K562 (cell line): Measurements from ENCODE around the gene TRUB2. TPM values are rescaled to one million over a fixed set of nuclear protein-coding genes. Genes with fewer than 3 reads are reported as not detected.

Source experiments
- CBX3 ChIP-seq, 2 experiments: IDR thresholded peaks; 1 replicate in 1 of 2; 2 replicates in 1 of 2; pipeline ENCODE4 v1.6.1; 2012; ENCODE audit warnings: inconsistent platforms in 2 of 2, low read length in 2 of 2, borderline replicate concordance in 1 of 2, control low read depth in 1 of 2
- JUN ChIP-seq, 2 experiments: sonication (generic) in 1 of 2; formaldehyde crosslinking in 1 of 2; IDR thresholded peaks; 2 replicates each; pipeline versions ENCODE4 v1.6.1 to v1.8.0; 2012 to 2022; ENCODE audit warnings: borderline replicate concordance in 2 of 2, mild to moderate bottlenecking in 2 of 2, improper control_type of control experiment in 1 of 2, low read depth in 1 of 2, low read length in 1 of 2, missing genetic modification reagents in 1 of 2
- L3MBTL2 ChIP-seq: fragments of 450-650 bp; IDR thresholded peaks from 2 replicates; pipeline ENCODE4 v1.6.1; 2016; ENCODE audit warnings: mild to moderate bottlenecking, moderate library complexity
- SIN3B ChIP-seq: fragments of 450-650 bp; IDR thresholded peaks from 2 replicates; pipeline ENCODE4 v1.6.1; 2017; ENCODE audit warnings: low read depth, mild to moderate bottlenecking, moderate library complexity
- TEAD2 ChIP-seq: fragments of 450-650 bp; IDR thresholded peaks from 2 replicates; pipeline ENCODE4 v1.6.1; 2016; ENCODE audit warnings: missing genetic modification characterization, control low read depth, missing compliant biosample characterization
- TSC22D4 ChIP-seq: fragments of 450-650 bp; IDR thresholded peaks from 2 replicates; pipeline ENCODE4 v1.6.1; 2016; ENCODE audit warnings: missing genetic modification characterization, missing biosample characterization, control low read depth
- polyA plus RNA-seq, 8 experiments: library from polyadenylated mRNA; depleted of rRNA in 4 of 8; stranded (reverse) in 5 of 8; unstranded in 3 of 8; fragments of >200 nt; fragmentation: Nextera tagmentation in 2 of 8; fragmentation: Illumina TruSeq in 1 of 8; extraction: Ambion mirVana in 2 of 8; extraction: Trizol in 1 of 8; gene quantifications; 2 replicates each; pipeline versions ENCODE4 v1.2.1 to v1.2.3, GENCODE V29; 2011 to 2014; ENCODE audit warnings: inconsistent platforms in 1 of 8, missing spikeins in 1 of 8
- total RNA-seq, 7 experiments: library from RNA; depleted of rRNA in 6 of 7; stranded (reverse); fragments of >200 nt in 6 of 7; fragmentation: Illumina TruSeq in 2 of 7; extraction: Trizol in 2 of 7; gene quantifications; 2 replicates each; pipeline versions ENCODE4 v1.2.1 to v1.2.3, GENCODE V29; 2011 to 2021; ENCODE audit warnings: low replicate concordance in 1 of 7
- TF ChIP-seq, protein P1 (sequence below), 2 experiments: fragments of 450-650 bp in 1 of 2; sonication (generic) in 1 of 2; formaldehyde crosslinking in 1 of 2; IDR thresholded peaks; 2 replicates each; pipeline versions ENCODE4 v1.7.1 to v1.9.0; 2016 to 2022; ENCODE audit warnings: inconsistent platforms in 1 of 2, mild to moderate bottlenecking in 1 of 2, missing genetic modification reagents in 1 of 2
- TF ChIP-seq, protein P2 (sequence below), 2 experiments: fragments of 450-650 bp; IDR thresholded peaks; 2 replicates each; pipeline ENCODE4 v1.6.1; 2016; ENCODE audit warnings: mild to moderate bottlenecking in 2 of 2, borderline replicate concordance in 1 of 2, low read depth in 1 of 2, moderate library complexity in 1 of 2

Gene TRUB2
- total and polyA plus RNA-seq, 9 of the 15 experiments (the other 6 are each of a cell fraction or from before 2014, with no cell fraction given) = 9.3 to 110 (median 63.0) TPM

DNA sequence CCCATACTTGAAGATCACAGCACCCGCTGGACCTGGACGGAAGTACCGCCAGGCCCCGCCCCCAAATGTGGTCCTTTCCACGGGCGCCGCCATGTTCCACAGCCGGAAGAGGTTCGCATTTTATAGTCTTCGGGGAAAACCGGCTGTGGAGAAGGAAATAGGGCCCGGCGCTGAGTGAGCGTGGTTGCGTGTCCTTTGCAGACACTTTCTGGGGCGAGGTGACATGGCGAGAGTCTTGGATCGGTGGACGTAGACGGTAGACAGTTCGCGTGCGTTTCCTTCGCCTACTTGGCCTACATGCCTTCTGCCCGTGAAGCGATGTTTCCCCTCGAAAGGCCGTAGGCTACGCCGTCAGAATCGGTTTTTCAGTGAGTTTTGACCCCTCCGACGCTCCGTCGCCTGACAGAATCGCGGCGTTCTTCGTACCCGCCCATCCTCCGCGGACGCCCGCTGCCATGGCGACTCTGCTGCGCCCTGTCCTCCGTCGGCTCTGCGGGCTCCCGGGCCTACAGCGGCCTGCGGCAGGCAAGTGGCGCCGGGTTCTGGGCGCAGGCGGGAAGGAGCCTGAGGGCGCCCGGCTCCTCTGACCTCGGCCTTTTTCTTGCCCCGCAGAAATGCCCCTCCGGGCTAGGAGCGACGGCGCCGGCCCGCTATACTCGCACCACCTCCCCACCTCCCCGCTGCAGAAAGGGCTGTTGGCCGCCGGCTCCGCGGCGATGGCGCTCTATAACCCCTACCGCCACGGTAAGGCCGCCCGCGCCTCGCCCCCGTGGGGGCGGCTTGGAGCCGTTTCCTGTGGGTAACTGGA, at the start of gene TRUB2, which contains the start of gene COQ4 (continued):
- TF ChIP-seq, protein P1, sequence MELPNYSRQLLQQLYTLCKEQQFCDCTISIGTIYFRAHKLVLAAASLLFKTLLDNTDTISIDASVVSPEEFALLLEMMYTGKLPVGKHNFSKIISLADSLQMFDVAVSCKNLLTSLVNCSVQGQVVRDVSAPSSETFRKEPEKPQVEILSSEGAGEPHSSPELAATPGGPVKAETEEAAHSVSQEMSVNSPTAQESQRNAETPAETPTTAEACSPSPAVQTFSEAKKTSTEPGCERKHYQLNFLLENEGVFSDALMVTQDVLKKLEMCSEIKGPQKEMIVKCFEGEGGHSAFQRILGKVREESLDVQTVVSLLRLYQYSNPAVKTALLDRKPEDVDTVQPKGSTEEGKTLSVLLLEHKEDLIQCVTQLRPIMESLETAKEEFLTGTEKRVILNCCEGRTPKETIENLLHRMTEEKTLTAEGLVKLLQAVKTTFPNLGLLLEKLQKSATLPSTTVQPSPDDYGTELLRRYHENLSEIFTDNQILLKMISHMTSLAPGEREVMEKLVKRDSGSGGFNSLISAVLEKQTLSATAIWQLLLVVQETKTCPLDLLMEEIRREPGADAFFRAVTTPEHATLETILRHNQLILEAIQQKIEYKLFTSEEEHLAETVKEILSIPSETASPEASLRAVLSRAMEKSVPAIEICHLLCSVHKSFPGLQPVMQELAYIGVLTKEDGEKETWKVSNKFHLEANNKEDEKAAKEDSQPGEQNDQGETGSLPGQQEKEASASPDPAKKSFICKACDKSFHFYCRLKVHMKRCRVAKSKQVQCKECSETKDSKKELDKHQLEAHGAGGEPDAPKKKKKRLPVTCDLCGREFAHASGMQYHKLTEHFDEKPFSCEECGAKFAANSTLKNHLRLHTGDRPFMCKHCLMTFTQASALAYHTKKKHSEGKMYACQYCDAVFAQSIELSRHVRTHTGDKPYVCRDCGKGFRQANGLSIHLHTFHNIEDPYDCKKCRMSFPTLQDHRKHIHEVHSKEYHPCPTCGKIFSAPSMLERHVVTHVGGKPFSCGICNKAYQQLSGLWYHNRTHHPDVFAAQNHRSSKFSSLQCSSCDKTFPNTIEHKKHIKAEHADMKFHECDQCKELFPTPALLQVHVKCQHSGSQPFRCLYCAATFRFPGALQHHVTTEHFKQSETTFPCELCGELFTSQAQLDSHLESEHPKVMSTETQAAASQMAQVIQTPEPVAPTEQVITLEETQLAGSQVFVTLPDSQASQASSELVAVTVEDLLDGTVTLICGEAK (IDR thresholded peaks at IDR 0.05) = no peak
- TF ChIP-seq, protein P1 (CRISPR knock-in tag; IDR thresholded peaks at IDR 0.05) = no peak
- no peak for TF ChIP-seq CBX3 (IDR thresholded peaks at IDR 0.05; ENCODE audit: borderline replicate concordance in 1 of 2, low read length in 2 of 2)
- no peak for TF ChIP-seq SIN3B
- TF ChIP-seq TSC22D4 = no peak
- TF ChIP-seq, protein P2, sequence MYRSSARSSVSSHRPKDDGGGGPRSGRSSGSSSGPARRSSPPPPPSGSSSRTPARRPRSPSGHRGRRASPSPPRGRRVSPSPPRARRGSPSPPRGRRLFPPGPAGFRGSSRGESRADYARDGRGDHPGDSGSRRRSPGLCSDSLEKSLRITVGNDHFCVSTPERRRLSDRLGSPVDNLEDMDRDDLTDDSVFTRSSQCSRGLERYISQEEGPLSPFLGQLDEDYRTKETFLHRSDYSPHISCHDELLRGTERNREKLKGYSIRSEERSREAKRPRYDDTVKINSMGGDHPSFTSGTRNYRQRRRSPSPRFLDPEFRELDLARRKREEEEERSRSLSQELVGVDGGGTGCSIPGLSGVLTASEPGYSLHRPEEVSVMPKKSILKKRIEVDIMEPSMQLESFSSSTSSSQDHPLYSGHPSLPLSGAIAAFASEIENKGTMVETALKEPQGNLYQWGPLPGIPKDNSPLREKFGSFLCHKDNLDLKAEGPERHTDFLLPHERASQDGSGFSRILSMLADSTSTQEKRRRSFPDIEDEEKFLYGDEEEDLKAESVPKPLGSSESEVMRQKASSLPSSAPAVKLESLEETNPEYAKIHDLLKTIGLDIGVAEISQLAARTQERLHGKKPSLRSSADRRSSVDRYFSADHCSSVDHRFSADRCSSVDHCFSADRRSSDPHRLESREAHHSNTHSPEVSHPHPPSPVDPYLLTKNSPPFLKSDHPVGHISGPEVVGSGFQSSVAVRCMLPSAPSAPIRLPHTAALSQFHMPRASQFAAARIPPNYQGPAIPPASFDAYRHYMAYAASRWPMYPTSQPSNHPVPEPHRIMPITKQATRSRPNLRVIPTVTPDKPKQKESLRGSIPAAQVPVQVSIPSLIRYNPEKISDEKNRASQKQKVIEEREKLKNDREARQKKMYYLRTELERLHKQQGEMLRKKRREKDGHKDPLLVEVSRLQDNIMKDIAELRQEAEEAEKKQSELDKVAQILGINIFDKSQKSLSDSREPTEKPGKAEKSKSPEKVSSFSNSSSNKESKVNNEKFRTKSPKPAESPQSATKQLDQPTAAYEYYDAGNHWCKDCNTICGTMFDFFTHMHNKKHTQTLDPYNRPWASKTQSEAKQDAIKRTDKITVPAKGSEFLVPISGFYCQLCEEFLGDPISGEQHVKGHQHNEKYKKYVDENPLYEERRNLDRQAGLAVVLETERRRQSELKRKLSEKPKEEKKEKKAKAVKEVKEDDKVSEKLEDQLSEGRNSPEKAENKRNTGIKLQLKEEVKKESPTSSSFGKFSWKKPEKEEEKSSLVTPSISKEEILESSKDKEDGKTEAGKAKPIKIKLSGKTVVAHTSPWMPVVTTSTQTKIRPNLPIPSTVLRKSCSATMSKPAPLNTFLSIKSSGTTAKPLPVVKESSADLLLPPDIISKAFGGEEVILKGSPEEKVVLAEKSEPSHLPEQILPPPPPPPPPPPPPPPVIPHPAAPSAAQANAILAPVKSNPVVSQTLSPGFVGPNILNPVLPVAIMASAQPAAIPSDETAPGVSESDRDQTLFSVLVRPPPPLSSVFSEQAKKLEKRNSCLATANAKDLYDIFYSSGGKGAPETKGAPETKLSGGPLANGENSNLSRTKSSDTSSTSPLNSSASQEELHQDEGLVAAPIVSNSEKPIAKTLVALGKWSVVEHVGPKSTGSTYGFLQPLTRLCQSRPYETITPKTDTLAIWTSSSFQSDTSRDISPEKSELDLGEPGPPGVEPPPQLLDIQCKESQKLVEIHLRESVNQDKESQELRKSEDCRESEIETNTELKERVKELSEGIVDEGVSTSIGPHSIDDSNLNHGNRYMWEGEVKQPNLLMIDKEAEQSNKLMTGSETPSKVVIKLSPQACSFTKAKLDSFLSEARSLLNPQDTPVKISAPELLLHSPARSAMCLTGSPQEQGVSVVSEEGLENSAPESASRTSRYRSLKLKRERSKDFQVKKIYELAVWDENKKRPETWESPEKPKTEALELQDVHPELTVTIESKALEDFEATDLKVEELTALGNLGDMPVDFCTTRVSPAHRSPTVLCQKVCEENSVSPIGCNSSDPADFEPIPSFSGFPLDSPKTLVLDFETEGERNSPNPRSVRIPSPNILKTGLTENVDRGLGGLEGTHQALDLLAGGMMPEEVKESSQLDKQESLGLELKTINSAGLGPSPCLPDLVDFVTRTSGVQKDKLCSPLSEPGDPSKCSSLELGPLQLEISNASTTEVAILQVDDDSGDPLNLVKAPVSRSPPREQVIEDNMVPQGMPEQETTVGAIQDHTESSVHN (IDR thresholded peaks at IDR 0.05; ENCODE audit: borderline replicate concordance in 1 of 2, low read depth in 1 of 2) = no peak
- TF ChIP-seq TEAD2 (tag) = no peak
- TF ChIP-seq L3MBTL2 = no peak
- peak; percentile 95 for TF ChIP-seq JUN (IDR thresholded peaks at IDR 0.05; ENCODE audit: borderline replicate concordance, low read depth, low read length)
- TF ChIP-seq JUN (CRISPR knock-in tag; IDR thresholded peaks at IDR 0.05; ENCODE audit: borderline replicate concordance) = no peak
